C4-2B (cell line): ENCODE measurements around the gene NPIPA1.
"Not testable (repeated sequence)": the region's sequence is repeated elsewhere in the genome, so short reads cannot be mapped to it uniquely, and the experiment has no call there.

Source experiments
- ZFX ChIP-seq: fragments of 450-650 bp; IDR thresholded peaks from 2 replicates; pipeline ENCODE4 v1.6.1; 2017
- TF ChIP-seq, protein P1 (sequence below): fragments of 450-650 bp; conservative IDR thresholded peaks from 2 replicates; pipeline ENCODE4 v1.5.1; 2017; ENCODE audit warnings: mild to moderate bottlenecking

- TF ChIP-seq, protein P1, sequence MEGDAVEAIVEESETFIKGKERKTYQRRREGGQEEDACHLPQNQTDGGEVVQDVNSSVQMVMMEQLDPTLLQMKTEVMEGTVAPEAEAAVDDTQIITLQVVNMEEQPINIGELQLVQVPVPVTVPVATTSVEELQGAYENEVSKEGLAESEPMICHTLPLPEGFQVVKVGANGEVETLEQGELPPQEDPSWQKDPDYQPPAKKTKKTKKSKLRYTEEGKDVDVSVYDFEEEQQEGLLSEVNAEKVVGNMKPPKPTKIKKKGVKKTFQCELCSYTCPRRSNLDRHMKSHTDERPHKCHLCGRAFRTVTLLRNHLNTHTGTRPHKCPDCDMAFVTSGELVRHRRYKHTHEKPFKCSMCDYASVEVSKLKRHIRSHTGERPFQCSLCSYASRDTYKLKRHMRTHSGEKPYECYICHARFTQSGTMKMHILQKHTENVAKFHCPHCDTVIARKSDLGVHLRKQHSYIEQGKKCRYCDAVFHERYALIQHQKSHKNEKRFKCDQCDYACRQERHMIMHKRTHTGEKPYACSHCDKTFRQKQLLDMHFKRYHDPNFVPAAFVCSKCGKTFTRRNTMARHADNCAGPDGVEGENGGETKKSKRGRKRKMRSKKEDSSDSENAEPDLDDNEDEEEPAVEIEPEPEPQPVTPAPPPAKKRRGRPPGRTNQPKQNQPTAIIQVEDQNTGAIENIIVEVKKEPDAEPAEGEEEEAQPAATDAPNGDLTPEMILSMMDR, result not testable (repeated sequence)
- not testable (repeated sequence) for TF ChIP-seq ZFX
These were observed 8.1 kb upstream of the NPIPA1 start for GRCh38 chr16:14929176-14929575.
